Measurements from ENCODE around the gene RCAN1.

GRCh38 chr21:34517491-34518245 lies 97.2 kb downstream of the RCAN1 start:
- 0 out of 2 replicates have a peak, but pooled peaks have one; percentile 19 for TF ChIP-seq CTCF (conservative IDR thresholded peaks at IDR 0.05; ENCODE audit: low read depth, low read length)
- TF ChIP-seq POLR2A (IDR thresholded peaks at IDR 0.05; ENCODE audit: low read depth, low read length): no peak
- peak; percentile 35 for TF ChIP-seq RAD21 (IDR thresholded peaks at IDR 0.05; ENCODE audit: low read length)
- TF ChIP-seq SMC3 (IDR thresholded peaks at IDR 0.05; ENCODE audit: low read depth, low read length): no peak
- no peak for TF ChIP-seq CEBPB (IDR thresholded peaks at IDR 0.05; ENCODE audit: low read depth, low read length)
- TF ChIP-seq MAZ (IDR thresholded peaks at IDR 0.05; ENCODE audit: borderline replicate concordance, low read depth, low read length): no peak
- TF ChIP-seq RFX5 (IDR thresholded peaks at IDR 0.05; ENCODE audit: low read depth, low read length): no peak
- no peak for TF ChIP-seq FOS (IDR thresholded peaks at IDR 0.05; ENCODE audit: low read depth, low read length)
- no peak for TF ChIP-seq RCOR1 (IDR thresholded peaks at IDR 0.05; ENCODE audit: insufficient replicate concordance, low read length)

All from IMR-90 (cell line).